NCI-H345 treated with DMSO at 0.1 percent for 48 hours (cell line): ENCODE data around the gene POTEC.
"Not testable (repeated sequence)": the region's sequence is repeated elsewhere in the genome, so short reads cannot be mapped to it uniquely, and the experiment has no call there.

Experiments
- DNase-seq: peaks from one replicate; lab custom pipeline; 2025; ENCODE audit not compliant: unreplicated experiment; lab: John Stamatoyannopoulos, UW

POTEC gene

DNA sequence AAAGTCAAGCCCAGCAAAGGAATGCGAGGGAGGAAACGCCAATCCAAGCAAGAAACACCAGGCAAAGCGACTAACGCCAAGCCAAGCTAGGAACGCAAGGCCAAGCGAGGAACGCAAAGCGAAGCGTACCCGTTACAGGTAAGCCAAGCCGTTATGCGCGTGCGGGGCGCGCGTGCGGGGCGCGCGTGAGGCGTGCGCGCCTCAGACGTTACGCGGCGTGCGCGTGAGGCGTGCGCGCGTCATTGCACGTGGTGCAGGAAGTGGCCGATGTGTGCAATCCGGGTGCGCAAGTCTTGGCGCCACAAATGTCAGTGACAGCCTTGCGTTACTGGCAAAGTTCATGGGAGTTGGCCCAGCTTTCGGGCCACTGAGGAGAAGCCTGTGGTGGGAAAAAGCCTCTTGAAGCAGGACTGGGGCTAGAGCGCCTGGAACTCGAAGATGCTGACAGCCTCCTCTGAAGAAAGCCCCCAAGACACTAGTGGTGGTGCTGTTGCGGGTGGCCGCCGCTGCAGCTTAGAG lies at the start of gene POTEC:
TSS of gene POTEC (minus strand) at position 155 of the 519 bp plus-strand sequence. CDS start 454 bp downstream, outside the sequence.
- not testable (repeated sequence) for DNase-seq

DNA sequence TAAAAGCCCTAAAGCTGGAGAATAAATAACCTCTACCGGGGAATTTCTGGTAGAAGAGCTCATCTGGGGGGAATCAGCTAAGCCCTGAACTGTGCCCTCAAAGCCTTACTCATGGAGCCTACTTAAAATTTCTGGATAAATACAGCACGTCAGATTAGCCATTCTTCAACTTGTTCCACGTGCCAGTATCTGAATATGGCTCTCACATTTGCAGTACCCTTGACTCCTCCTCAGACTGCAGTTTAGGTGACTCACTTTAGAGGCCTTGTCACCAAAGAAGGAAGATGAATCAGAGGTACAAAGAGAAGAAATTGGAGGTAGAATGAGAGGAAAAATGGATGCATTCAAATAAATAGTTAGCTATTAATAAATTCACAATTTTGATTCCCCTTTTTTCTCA lies 34.6 kb upstream of the POTEC start:
- DNase-seq: no peak

DNA sequence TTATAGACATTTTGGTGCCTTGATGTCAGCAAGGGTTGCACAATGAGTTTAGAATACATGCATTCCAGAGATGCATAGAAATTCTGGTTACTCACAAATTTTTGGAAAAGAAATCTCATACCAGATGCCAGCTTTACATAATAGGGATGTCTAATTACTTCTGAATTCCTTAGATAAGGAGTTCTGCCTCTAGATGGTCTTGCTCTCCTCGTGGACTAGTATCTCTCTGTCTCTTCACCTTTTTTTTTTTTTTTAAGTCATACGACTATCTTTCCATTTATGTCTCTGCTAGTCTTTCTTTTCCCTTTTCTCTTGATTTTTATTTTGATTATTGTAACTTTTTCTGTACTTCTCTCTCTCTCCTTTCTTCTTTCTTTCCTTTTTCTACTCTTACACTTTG lies 16.1 kb upstream of the POTEC start:
- not testable (repeated sequence) for DNase-seq

DNA sequence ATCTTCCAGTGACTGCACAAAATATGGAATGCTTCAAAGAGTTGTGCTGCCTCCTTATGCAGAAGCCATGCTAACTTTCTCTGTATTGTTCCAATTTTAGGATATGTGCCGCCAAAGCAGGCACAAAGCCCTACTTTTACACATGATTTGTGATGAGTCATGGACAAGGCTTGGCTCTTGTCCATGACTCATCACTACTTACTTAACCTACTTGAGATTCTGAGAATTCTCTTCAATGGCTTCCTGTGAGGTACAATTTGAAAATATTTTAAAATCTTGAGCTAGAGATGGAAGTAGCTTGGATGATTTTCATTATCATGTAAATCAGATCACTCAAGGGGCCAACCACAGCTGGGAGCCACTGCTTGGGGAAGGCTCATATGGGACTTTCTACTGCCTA lies 11.7 kb downstream of the POTEC start:
- not testable (repeated sequence) for DNase-seq

DNA sequence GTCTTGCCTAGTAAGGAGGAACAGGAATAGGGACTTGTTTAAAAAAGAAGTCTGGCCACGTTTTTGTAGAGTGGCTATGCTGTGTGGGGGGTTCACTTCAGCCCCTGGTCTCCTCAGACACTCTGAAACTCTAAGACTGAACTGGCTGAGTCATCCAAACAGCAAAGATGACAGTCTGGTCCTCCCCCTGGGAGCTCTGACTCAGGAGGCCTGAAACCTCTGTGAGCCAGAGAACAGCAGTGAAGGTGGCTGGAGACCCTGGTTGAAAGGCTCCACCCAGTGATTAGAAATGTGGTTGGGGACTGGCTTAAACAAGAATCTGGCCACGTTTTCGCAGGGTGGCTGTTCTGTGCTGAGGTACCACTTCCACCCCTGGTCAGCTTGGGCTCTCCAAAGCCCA lies 32.7 kb downstream of the POTEC start:
- DNase-seq: not testable (repeated sequence)

DNA sequence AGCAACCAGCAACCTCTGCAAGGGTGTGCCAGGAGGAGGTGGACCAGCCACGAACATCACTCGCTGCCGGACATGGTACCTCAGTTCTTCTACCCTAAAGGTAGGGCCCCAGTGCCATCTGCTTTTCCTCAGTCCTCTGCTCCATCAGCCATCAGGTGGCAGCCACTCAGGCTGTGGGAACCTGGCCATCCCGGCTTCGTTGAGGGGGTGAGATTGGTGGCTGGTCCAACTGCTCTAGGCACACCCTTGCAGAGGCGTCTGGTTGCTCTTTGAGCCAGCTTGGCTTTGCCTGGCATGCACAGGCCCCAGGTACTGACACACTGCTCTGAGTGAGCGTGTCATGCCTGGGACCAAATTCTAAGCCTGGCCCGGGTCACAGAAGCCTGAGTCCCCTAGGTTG lies 39.7 kb downstream of the POTEC start:
- DNase-seq: not testable (repeated sequence)

DNA sequence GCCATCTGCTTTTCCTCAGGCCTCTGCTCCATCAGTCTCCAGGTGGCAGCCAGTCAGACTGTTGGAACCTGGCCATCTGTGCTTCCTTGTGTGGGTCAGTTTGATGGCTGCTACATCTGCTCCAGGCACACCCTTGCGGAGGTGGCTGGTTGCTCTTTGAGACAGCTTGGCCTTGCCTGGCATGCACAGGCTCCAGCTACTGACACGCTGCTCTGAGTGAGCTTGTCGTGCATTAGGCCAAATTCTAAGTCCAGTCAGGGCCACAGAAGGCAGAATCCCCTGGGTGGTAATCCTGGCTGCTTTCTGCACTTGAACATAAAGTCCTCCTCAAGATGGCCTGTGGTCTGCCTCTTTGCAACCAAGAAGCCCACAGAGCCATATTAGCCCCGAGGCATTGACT lies 41.5 kb downstream of the POTEC start:
- not testable (repeated sequence) for DNase-seq

DNA sequence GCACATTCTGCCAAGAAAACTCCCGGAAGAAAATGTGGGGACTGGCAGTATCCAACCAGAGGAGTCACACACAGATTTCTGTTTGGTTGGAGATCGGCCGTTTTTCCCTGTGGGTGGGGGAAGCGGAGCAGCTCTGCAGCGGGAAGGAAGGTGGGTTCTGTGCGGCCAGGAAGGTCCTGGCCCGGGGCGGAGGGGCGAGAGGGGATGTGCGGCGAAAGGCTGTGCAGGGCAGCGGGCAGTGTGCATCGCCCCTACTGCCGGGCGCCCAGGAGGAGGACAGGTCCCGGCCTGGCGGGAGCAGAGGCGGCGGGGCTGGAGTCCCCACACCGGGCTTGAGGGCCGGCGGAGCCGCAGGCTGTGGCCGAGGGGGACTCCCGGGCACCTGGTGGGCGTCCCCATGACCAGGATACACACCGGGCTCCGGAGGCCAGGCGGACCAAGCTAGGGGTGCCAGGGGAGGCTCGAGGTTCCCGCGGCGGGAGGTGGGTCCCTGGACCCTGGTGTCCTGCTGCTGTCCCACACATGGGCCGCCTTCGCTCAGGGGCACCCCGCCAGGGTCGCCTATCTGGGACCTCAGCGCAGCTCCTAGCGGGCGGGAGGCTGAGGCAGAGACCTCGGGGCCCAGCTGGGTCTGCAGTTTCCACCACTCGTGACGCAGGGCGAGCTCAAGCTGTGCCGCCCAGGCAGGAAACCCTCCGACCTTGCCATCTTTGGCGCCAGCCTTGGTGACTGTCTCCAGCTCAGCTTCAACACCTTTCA lies 54.0 kb downstream of the POTEC start:
- DNase-seq: not testable (repeated sequence)

DNA sequence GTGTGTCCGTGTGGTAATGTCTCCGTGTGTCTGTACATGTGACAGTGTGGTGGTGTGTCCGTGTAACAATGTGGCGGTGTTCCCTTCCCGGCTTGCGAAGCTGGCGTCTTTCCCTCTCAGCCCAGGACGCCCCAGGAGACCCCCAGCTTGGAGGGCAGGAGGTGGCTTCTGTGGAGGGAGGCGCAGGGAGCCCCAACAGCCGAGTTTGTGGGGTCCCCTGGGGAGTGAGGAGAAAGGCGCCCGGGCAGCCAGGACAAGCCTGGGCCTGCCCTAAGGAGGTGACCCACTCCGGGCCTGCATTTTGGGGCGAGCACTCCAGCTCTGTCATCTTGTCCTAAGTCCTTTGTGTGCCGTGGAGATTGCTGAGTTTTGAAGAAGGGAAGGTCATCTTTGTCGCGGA lies 54.6 kb downstream of the POTEC start:
- DNase-seq: not testable (repeated sequence)

DNA sequence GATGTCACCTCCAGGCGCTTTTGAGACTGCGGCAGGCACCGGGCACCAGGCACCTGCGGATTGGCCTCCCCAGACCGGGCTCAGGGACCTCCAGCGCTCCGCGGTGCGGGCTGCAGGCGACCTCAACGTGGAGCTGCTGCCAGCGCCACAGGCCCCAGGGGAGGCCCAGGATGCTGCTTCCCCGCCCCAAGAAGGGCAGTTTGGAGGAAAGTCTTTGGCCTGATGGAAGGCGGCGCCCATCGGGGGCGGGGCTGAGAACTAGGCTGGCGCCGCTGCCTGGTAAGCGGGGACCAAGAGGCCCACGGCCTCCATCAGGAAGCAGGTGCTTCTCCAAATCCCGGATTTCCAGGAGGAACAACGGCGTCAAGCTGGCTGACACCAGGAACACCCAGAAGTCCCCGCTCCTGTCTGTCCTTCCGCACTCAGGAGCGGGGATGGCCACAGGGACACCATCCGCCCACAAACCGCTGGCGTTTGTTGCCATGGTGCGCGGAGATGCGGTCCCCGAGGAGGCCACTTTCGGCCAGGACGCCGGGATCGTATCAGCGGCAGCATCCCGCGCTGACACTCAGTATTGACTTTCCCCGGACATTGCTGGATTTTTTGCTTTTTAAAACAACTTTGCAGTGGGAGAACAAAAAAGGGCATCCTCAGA lies 56.3 kb downstream of the POTEC start:
- not testable (repeated sequence) for DNase-seq

DNA sequence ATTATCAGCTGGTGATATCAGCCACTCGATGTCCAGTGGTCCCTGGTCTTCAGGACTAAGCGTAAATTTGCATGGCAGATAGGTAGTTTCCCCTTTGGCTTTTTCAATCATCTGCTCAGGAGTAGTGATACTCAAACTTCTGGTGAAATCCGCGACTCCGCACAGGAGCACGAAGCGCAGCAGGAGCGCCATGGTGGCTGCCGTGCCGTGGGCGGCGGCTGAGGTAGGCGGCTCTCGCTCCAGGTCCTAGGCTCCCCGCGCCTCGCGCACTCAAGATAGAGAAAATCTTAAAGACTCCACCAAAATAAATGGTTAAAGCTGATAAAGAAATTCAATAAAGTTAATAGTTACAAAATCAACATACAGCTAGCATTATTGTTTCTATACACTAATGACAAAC lies 64.3 kb downstream of the POTEC start:
- not testable (repeated sequence) for DNase-seq

DNA sequence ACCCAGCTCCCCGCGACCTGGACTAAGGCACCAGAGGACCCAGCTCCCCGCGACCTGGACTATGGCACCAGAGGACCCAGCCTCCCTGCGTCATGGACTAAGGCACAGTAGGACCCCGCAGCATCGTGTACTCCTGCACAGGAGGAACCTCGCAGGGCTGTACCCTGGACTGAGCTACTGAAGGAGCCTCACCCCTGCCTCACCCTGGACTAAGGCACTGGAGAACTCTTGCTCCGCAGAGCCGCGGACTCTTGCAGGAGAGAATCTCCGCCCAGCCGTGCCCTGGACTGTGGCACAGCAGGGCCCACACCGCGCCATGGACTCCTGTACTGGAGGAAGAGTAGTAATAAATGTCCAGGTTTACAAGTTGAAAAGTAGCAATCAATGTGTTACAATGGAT lies 67.9 kb downstream of the POTEC start:
- not testable (repeated sequence) for DNase-seq

DNA sequence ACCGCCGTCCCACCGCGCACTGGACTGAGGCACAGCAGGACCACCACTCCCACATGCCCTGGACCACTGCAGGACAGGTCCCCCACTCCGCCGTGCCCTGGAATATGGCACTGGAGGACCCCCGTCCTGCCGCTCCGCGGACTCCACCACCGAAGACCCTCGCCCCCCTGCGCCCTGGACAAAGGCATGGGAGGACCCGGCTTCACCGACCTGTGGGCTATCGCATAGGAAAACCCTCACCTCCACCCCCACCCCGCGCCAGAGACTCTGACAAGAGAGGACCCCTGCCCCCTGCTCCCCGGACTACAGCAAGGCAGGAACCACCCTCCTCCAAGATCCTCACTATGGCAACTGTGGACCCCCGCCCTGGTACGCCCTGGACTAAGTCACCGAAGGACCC lies 68.6 kb downstream of the POTEC start:
- not testable (repeated sequence) for DNase-seq

DNA sequence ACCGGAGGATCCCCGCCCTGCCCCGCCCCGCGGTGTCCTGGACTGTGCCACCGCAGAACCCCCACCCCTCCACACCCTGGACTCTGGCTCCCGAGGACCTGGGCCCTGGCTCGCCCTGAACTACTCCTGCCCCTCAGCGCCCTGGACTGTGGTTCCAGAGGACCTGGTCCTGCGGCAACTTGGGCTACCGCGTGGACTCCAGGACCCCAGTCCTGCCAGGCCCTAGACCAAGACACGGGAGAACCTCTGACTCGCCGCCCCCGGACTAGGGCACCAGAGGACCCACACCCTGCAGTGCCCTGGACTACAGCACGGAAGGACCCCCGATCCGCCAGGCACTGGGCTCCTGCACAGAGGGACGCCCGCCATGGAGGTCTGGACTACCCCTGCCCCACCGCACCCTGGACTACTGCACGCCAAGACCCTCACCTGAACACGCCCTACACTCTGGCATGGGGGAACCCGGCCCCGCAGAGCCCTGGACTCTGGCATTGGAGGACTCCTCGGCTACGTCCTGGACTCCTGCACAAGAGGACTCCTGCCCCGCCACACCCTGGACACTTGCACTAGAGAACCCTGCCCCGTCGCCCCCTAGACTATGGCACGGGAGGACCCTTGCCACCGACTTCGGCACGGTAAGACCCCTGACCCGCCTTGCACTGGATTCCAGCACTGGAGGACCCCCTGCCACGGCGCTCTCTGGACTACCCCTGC lies 69.2 kb downstream of the POTEC start:
- DNase-seq: not testable (repeated sequence)

DNA sequence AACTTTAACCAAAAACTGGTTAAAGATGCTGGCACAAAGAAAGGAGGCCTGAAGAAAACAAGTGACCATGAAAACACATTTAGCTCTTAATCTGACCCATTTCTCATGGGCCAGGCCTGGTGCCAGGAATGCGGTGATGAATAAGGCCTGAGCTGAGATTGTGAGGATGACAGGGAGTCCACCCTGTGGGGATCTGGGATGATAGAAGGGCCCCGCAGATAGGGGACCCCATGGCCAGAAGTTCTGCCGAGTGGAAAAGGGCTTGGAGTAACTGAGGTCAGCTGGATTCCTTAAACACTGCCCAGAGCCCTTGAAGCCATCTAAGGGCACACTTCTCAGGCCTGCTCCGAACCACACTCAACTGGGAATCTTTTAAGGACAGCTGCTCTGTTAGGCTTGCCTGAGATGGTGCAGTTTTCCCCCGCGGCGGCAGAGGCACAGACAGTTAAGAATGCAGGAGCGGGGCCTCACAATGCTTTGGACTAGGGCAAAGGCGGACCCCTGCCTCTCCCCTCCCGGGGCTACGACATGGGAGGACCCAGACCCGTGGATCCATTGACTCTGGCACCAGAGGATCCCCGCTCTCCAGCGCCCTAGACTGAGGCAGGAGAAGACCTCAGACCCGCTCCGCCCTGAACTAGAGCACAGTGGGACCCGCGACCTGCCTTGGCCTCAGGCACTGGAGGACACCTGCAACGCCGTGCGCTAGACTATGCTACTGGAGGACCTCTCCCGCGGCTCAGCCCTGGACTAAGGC lies 70.0 kb downstream of the POTEC start:
- DNase-seq: not testable (repeated sequence)

DNA sequence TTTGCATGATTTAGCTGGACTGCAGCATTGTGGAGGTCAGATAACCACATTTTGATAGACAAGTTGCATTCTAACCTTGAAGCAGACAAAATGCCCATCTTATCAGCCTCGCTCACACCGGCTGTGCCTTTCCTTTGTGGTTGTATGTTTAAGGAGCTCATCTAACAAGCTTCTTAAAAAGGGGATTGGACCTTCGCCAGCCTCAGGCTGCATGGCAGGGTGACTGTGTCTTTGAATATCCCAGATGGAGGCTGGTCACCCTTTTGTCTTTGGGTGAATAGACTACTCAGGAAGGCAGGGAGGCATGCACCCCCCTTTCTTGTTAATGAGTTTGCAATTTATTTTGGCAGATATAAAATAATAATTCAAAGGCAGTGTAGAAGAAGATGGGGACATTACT lies 72.1 kb downstream of the POTEC start:
- DNase-seq: not testable (repeated sequence)

DNA sequence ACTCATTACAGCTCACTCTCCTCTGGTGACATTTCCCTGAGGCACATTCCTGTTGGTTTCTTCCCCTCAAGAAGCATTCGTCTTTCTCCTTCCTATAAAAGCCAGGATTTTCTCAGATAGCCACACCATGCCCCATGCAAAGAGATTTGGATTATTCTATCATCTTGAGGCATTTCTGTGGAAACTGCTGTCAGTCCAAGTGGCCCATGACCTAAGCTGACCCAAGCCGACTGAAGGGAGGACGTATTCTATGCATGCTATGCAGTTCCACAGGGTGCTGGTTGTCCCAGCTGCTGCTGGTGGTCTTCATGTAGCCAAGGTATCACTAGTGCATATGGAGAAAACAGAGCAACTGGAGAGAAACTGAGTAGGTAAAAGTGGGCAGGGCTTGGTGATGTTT lies 73.0 kb downstream of the POTEC start:
- DNase-seq: not testable (repeated sequence)

DNA sequence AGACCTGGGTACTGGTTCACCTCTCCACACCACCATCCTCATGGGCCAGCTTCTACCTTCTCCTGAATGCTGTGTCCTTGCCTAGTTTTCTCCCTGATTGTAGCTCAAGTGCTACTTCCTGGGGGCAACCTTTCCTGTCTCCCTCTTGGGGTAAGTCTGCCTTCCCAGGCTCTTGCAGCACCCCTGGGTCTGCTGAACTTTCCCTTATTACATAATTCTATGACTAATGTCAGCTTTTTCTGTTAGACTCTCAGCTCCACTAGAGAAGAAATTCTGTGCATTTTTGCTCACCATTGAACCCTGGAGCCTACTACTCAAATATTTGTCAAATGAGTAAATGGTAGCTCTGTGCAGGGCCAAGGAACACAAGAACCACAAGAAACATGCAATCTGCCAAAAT lies 73.4 kb downstream of the POTEC start:
- not testable (repeated sequence) for DNase-seq

DNA sequence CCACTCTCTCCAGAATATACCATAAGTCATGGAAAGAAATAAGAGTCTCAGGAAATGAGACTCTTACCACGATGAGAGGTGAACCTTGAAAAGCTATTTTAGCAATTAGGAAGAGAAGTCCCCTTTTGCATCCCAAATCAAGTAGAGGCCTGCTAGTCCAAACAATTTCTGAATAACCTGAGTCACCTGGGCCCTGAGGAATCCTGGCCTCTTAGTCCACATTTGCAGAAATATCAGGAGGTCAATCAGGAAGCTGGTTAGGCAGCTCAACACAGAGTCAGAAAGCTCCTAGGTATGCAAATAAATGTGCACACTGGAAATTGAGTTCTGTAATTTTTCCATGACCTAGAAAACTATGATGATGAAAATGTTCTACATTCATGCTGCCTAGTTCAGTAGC lies 77.4 kb downstream of the POTEC start:
- DNase-seq: not testable (repeated sequence)
